ENCODE results near the gene NBPF4.
A peak's percentile ranks its signal among the peaks of the same experiment; 100 is the strongest.
"Not testable (repeated sequence)": the region's sequence is repeated elsewhere in the genome, so short reads cannot be mapped to it uniquely, and the experiment has no call there.

NBPF4 gene

GRCh38 chr1:108214641-108215465 is 29.0 kb downstream of the NBPF4 start:
- FAIRE-seq: peak; percentile 80
- DNase-seq (ENCODE audit: extremely low spot score, insufficient read length, low read depth): not testable (repeated sequence)

- FAIRE-seq: no peak
- no peak for DNase-seq (ENCODE audit: extremely low spot score, insufficient read length, low read depth)
Measured at GRCh38 chr1:108211014-108211413, 32.9 kb downstream of the NBPF4 start.

DNA sequence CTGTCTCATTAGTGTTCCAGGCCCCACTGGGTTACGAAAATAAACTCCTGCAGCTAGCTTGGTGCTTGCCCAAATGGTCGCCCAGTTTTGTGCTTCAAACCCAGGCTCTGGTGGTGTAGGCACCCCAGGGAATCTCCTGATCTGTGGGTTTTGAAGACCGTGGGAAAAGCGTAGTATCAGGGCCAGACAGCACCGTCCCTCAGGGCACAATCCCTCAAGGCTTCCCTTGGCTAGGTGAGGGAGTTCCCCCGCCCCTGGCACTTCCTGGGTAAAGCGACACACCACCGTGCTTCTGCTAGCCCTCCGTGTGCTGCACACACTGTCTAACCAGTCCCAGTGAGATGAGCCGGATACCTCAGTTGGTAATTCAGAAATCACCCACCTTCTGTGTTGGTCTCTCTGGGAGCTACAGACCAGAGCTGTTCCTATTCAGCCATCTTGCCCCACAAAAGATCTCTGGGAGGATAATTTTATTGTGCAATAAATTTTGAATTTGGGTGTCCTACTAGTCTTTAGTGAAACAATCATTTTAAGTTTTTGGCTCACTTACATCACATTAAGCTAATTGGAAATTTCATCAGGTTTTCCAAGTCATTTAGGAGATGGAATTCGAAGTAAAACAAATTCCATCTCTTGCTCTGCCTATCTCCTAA is 34.3 kb downstream of the NBPF4 start:
- no peak for FAIRE-seq
- no peak for DNase-seq (ENCODE audit: extremely low spot score, insufficient read length, low read depth)

GRCh38 chr1:108208724-108209446 is 35.0 kb downstream of the NBPF4 start:
- DNase-seq (ENCODE audit: extremely low spot score, insufficient read length, low read depth) (no peak), FAIRE-seq (no peak)

- not testable (repeated sequence) for FAIRE-seq; DNase-seq (ENCODE audit: extremely low spot score, insufficient read length, low read depth)
Measured at GRCh38 chr1:108203582-108203981, 40.3 kb downstream of the NBPF4 start.

DNA sequence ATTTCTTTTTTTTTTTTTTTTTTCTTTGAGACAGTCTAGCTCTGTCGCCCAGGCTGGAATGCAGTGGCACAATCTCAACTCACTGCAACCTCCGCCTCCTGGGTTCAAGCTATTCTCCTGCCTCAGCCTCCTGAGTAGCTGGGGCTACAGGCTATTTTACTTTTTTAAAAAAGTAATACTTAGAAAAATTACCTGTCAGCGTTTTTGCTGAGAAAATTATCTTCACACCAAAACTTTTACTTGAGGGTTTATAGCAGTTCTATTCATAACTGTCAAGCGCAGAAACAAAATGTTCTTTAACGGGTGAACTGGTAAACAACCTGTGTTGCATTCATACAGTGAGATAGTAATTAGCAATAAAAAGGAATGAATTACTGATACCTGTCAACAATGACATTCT is 42.2 kb downstream of the NBPF4 start:
- no peak for DNase-seq (ENCODE audit: extremely low spot score, insufficient read length, low read depth)
- FAIRE-seq: no peak

- DNase-seq (ENCODE audit: extremely low spot score, insufficient read length, low read depth) (no peak), FAIRE-seq (no peak)
Measured at GRCh38 chr1:108200687-108201051, 43.2 kb downstream of the NBPF4 start.

GRCh38 chr1:108199781-108200686 is 43.8 kb downstream of the NBPF4 start, which contains the start of gene SLC25A24:
SLC25A24 (minus strand) TSS chr1:108200343; CDS start chr1:108200138, 205 bp downstream.
- FAIRE-seq: no peak
- peak; percentile 49 for DNase-seq (ENCODE audit: extremely low spot score, insufficient read length, low read depth)

GRCh38 chr1:108199201-108199691 is 44.6 kb downstream of the NBPF4 start:
- FAIRE-seq: no peak
- DNase-seq (ENCODE audit: extremely low spot score, insufficient read length, low read depth): no peak

- FAIRE-seq (no peak), DNase-seq (ENCODE audit: extremely low spot score, insufficient read length, low read depth) (no peak)
Measured at GRCh38 chr1:108194051-108194450, 49.8 kb downstream of the NBPF4 start.

DNA sequence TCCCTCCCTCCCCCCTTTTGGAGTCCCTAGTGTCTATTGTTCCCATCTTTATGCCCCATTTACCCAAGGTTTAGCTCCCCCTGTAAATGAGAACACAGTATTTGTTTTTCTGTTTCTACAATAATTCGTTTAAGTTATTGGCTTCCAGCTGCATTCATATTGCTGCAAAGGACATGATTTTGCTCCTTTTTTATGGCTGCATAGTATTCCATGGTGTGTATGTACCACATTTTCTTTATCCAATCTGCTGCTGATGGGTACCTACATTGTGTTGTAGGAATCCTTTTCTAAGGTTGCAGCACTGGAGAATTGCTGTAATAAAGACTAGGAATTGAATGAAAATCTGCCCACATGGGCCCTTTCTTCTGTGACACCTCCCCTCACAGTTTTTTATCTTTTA is 50.5 kb downstream of the NBPF4 start:
- DNase-seq (ENCODE audit: extremely low spot score, insufficient read length, low read depth) (no peak), FAIRE-seq (no peak)

GRCh38 chr1:108192581-108192980 is 51.3 kb downstream of the NBPF4 start:
- DNase-seq (ENCODE audit: extremely low spot score, insufficient read length, low read depth) (no peak), FAIRE-seq (no peak)

DNA sequence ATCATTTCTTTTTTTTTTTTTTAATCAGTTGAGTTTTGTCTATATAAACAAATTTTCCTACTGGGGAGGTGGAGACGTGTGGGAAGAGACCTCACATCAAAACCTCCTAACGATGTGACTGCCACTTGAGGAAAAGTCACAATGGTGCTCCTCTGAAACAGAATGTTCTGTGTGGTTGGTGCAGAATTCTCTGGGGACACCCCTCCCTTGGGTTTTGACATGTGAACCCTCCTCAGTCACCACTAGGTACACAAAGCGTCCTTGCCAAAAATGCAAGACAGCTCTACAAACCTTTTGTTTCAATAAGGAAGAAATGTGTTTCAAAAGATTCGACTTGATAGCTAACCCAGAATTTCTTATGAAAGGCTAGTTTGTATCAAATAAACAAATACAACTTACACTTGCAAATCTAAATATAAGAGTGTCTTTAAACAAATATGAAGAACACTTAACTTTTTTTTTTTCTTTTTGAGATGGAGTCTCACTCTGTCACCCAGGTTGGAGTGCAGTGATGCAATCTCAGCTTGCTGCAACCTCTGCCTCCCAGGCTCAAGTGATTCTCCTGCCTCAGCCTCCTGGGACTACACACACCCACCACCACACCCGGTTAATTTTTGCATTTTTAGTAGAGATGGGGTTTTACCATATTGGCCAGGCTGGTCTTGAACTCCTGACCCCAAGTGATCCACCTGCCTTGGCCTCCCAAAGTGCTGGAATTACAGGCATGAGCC is 53.0 kb downstream of the NBPF4 start:
- no peak for FAIRE-seq

GRCh38 chr1:108190001-108190634 is 53.8 kb downstream of the NBPF4 start:
- no peak for DNase-seq (ENCODE audit: extremely low spot score, insufficient read length, low read depth)
- no peak for FAIRE-seq

More for the DNA sequence above, 53.0 kb downstream of the NBPF4 start:
- no peak for DNase-seq (ENCODE audit: extremely low spot score, insufficient read length, low read depth)

DNA sequence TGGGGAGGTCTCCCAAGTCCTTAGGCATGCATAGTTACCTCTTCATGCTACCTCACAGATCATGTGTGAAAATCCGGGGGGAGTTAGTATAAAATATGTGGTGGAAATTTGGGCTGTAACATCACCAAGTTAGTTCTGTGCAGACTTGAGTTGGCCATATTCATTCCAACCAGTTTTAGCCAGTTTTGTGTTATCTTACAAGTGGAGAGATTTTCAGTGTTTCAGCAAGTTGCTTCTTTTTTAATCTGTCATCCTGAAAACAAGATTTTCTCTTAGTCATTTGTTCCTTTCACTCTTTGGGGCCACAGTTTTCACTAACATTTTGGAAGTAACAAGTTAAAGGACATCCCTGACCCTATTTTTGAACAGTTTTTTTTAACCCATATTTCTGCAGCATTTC is 55.1 kb downstream of the NBPF4 start:
- no peak for DNase-seq (ENCODE audit: extremely low spot score, insufficient read length, low read depth)
- FAIRE-seq: no peak

GRCh38 chr1:108182959-108183700 is 60.7 kb downstream of the NBPF4 start:
- no peak for FAIRE-seq

DNA sequence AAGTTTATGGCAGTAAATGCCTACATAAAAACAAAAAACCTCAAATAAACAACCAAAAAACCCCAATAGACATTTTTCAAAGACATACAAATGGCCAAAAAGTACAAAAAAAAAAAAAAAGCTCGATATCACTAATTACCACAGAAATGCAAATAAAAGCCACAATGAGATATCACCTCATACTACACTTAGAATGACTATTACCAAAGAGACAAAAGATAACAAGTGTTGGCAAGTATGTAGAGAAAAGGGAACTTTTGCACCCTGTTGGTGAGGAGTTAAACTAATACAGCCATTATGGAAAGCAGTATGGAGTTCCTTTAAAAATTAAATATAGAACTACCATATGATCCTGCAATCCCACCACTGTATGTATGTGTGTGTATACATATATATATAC is 64.9 kb downstream of the NBPF4 start:
- FAIRE-seq (no peak), DNase-seq (ENCODE audit: extremely low spot score, insufficient read length, low read depth) (no peak)

More at GRCh38 chr1:108182959-108183700, 60.7 kb downstream of the NBPF4 start:
- DNase-seq (ENCODE audit: extremely low spot score, insufficient read length, low read depth): no peak

All from GM18507 (cell line).